HepG2 (cell line): Measurements from ENCODE around the gene PLXDC2. TPM values are rescaled to one million over a fixed set of nuclear protein-coding genes. Genes with fewer than 3 reads are reported as not detected.

Experiments
- CSRNP2 ChIP-seq: sonication (generic); formaldehyde crosslinking; conservative IDR thresholded peaks from 2 replicates; pipeline ENCODE4 v1.8.0; 2022; ENCODE audit warnings: low read depth, missing genetic modification reagents
- FOXA3 ChIP-seq: IDR thresholded peaks from 2 replicates; pipeline ENCODE4 v1.6.1; 2016; ENCODE audit warnings: missing genetic modification reagents, missing compliant biosample characterization
- HDAC2 ChIP-seq: sonication (generic); formaldehyde crosslinking; IDR thresholded peaks from 2 replicates; pipeline ENCODE4 v1.4.0; 2020; ENCODE audit warnings: missing genetic modification reagents
- HNF1B ChIP-seq: sonication (generic); formaldehyde crosslinking; IDR thresholded peaks from 2 replicates; pipeline ENCODE4 v1.5.1; 2020; ENCODE audit warnings: mild to moderate bottlenecking, moderate library complexity, missing genetic modification reagents
- MIER3 ChIP-seq: IDR thresholded peaks from 2 replicates; pipeline ENCODE4 v1.6.1; 2016; ENCODE audit warnings: missing compliant biosample characterization, borderline replicate concordance
- PHF21A ChIP-seq: sonication (generic); formaldehyde crosslinking; IDR thresholded peaks from 2 replicates; pipeline ENCODE4 v1.5.0; 2020; ENCODE audit warnings: mild to moderate bottlenecking, missing genetic modification reagents
- RCOR2 ChIP-seq: IDR thresholded peaks from 2 replicates; pipeline ENCODE4 v1.6.1; 2016; ENCODE audit warnings: missing biosample characterization, missing genetic modification reagents
- SOX6 ChIP-seq, 2 experiments: fragments of 450-650 bp in 1 of 2; sonication (generic) in 1 of 2; formaldehyde crosslinking in 1 of 2; IDR thresholded peaks; 2 replicates each; pipeline versions ENCODE4 v1.4.0 to v1.6.1; 2017 to 2020; ENCODE audit warnings: antibody characterized with exemption in 1 of 2, mild to moderate bottlenecking in 1 of 2, missing genetic modification reagents in 1 of 2
- STAT5B ChIP-seq: sonication (generic); formaldehyde crosslinking; IDR thresholded peaks from 2 replicates; pipeline ENCODE4 v1.4.0; 2020; ENCODE audit warnings: missing genetic modification reagents
- TEAD2 ChIP-seq: sonication (generic); formaldehyde crosslinking; IDR thresholded peaks from 2 replicates; pipeline ENCODE4 v1.9.0; 2021; ENCODE audit warnings: missing genetic modification reagents
- ZMAT5 ChIP-seq: sonication (generic); formaldehyde crosslinking; IDR thresholded peaks from 2 replicates; pipeline ENCODE4 v1.5.0; 2020; ENCODE audit warnings: mild to moderate bottlenecking, low read depth, missing genetic modification reagents, borderline replicate concordance
- ZNF260 ChIP-seq: sonication (generic); formaldehyde crosslinking; IDR thresholded peaks from 2 replicates; pipeline ENCODE4 v1.4.0; 2020; ENCODE audit warnings: missing genetic modification reagents, low read depth, mild to moderate bottlenecking, borderline replicate concordance
- ZNF577 ChIP-seq: sonication (generic); formaldehyde crosslinking; IDR thresholded peaks from 2 replicates; pipeline ENCODE4 v1.4.0; 2020; ENCODE audit warnings: mild to moderate bottlenecking, low read depth, missing genetic modification reagents, borderline replicate concordance
- polyA plus RNA-seq, 8 experiments: library from polyadenylated mRNA; depleted of rRNA in 3 of 8; stranded (reverse) in 7 of 8; unstranded in 1 of 8; fragments of >200 nt; fragmentation: Illumina TruSeq in 4 of 8; extraction: Trizol in 4 of 8; gene quantifications; 2 replicates each; pipeline versions ENCODE4 v1.2.1 to v1.2.3, GENCODE V29; 2011 to 2016; ENCODE audit warnings: low read depth in 4 of 8, missing spikeins in 1 of 8, mixed read lengths in 1 of 8; ENCODE audit not compliant: insufficient read depth in 1 of 8
- total RNA-seq, 5 experiments: library from RNA; depleted of rRNA; stranded (reverse); fragments of >200 nt; fragmentation: Illumina TruSeq; extraction: Trizol; gene quantifications; 2 replicates each; pipeline ENCODE4 v1.2.3, GENCODE V29; 2016; ENCODE audit warnings: low read depth in 1 of 5
- TF ChIP-seq, protein P1 (sequence below): sonication (generic); formaldehyde crosslinking; IDR thresholded peaks from one replicate; pipeline ENCODE4 v1.5.1; 2020; ENCODE audit warnings: mild to moderate bottlenecking, missing genetic modification reagents; ENCODE audit errors: not compliant biosample characterization

PLXDC2 gene
- total and polyA plus RNA-seq, 2 of the 13 experiments (the other 11 are each of a cell fraction or from before 2014, with no cell fraction given): 2.1 to 2.4 TPM

DNA sequence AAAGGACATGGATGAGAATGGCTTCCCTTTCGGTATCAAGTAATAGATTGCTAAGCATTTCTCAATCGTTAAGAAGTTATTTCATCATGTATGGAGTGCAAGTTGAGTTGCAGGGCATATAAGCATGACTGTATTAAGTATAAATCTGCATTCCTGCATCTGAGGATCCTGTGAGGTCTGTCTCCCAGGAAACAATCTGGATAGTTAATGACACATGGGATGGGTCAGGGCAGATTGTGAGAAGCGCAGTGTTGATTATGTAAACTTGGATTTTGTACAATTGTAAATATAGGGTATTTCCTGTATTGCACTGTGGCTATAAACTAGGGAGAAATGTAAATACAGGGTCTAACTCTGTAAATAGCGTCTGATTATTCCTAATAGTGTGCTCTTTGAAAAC, 102.6 kb downstream of the PLXDC2 start (continued):
- no peak for TF ChIP-seq ZMAT5 (CRISPR knock-in tag)
- TF ChIP-seq HDAC2 (CRISPR knock-in tag): 0 out of 2 replicates have a peak, but pooled peaks have one; percentile 22
- TF ChIP-seq FOXA3 (CRISPR knock-in tag): peak; percentile 89
- TF ChIP-seq STAT5B (CRISPR knock-in tag): no peak
- no peak for TF ChIP-seq MIER3 (CRISPR knock-in tag)
- no peak for TF ChIP-seq RCOR2 (CRISPR knock-in tag)
- TF ChIP-seq ZNF577: no peak
- TF ChIP-seq, protein P1, sequence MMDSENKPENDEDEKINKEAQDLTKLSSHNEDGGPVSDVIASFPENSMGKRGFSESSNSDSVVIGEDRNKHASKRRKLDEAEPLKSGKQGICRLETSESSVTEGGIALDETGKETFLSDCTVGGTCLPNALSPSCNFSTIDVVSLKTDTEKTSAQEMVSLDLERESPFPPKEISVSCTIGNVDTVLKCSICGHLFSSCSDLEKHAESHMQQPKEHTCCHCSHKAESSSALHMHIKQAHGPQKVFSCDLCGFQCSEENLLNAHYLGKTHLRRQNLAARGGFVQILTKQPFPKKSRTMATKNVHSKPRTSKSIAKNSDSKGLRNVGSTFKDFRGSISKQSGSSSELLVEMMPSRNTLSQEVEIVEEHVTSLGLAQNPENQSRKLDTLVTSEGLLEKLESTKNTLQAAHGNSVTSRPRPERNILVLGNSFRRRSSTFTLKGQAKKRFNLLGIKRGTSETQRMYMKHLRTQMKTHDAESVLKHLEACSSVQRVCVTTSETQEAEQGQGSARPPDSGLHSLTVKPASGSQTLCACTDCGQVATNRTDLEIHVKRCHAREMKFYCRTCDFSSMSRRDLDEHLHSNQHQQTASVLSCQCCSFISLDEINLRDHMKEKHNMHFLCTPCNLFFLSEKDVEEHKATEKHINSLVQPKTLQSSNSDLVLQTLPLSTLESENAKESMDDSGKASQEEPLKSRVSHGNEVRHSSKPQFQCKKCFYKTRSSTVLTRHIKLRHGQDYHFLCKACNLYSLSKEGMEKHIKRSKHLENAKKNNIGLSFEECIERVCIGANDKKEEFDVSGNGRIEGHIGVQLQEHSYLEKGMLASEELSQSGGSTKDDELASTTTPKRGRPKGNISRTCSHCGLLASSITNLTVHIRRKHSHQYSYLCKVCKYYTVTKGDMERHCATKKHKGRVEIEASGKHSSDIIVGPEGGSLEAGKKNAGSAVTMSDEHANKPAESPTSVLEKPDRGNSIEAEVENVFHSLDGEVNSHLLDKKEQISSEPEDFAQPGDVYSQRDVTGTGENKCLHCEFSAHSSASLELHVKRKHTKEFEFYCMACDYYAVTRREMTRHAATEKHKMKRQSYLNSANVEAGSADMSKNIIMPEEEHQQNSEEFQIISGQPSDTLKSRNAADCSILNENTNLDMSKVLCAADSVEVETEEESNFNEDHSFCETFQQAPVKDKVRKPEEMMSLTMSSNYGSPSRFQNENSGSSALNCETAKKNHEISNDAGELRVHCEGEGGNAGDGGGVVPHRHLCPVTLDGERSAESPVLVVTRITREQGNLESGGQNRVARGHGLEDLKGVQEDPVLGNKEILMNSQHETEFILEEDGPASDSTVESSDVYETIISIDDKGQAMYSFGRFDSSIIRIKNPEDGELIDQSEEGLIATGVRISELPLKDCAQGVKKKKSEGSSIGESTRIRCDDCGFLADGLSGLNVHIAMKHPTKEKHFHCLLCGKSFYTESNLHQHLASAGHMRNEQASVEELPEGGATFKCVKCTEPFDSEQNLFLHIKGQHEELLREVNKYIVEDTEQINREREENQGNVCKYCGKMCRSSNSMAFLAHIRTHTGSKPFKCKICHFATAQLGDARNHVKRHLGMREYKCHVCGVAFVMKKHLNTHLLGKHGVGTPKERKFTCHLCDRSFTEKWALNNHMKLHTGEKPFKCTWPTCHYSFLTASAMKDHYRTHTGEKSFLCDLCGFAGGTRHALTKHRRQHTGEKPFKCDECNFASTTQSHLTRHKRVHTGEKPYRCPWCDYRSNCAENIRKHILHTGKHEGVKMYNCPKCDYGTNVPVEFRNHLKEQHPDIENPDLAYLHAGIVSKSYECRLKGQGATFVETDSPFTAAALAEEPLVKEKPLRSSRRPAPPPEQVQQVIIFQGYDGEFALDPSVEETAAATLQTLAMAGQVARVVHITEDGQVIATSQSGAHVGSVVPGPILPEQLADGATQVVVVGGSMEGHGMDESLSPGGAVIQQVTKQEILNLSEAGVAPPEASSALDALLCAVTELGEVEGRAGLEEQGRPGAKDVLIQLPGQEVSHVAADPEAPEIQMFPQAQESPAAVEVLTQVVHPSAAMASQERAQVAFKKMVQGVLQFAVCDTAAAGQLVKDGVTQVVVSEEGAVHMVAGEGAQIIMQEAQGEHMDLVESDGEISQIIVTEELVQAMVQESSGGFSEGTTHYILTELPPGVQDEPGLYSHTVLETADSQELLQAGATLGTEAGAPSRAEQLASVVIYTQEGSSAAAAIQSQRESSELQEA: no peak
- no peak for TF ChIP-seq ZNF260 (CRISPR knock-in tag)
- TF ChIP-seq CSRNP2 (CRISPR knock-in tag): no peak
- TF ChIP-seq TEAD2 (CRISPR knock-in tag): no peak
- no peak for TF ChIP-seq HNF1B (CRISPR knock-in tag)
- TF ChIP-seq PHF21A (CRISPR knock-in tag): no peak
- no peak for TF ChIP-seq SOX6 (IDR thresholded peaks at IDR 0.05)
- TF ChIP-seq SOX6 (CRISPR knock-in tag; IDR thresholded peaks at IDR 0.05): peak; percentile 36; the same call in 1 of the 2 replicates
